SU-DHL-6 (cell line): ENCODE measurements around the gene PILRA.

Experiments used
- H2AFZ ChIP-seq: fragments of 200-600 bp; sonication (generic); 2 replicates; pipeline ENCODE4 v1.6.1; 2014; ENCODE audit warnings: low read depth, mild to moderate bottlenecking, moderate library complexity, mixed read lengths, antibody characterized with exemption, low read length; ENCODE audit not compliant: severe bottlenecking
- H3F3A ChIP-seq: fragments of 200-600 bp; shearing (Covaris generic); 2 replicates; pipeline ENCODE4 v1.6.0; 2016; ENCODE audit warnings: antibody characterized with exemption, mild to moderate bottlenecking; ENCODE audit not compliant: insufficient read depth
- H3K27ac ChIP-seq: fragments of 200-600 bp; sonication (generic); 2 replicates; pipeline ENCODE4 v1.5.1; 2016; ENCODE audit warnings: low read depth, mild to moderate bottlenecking, low read length, moderate library complexity, mixed read lengths
- H3K27me3 ChIP-seq: fragments of 200-600 bp; sonication (generic), shearing (Covaris generic); 2 replicates; pipeline ENCODE4 v1.6.0; 2014; ENCODE audit warnings: mild to moderate bottlenecking, low read length
- H3K36me3 ChIP-seq: fragments of 200-600 bp; sonication (generic); 2 replicates; pipeline ENCODE4 v1.6.1; 2014; ENCODE audit warnings: mild to moderate bottlenecking, low read length, mixed read lengths
- H3K4me2 ChIP-seq: fragments of 300-600, 200-600 bp; shearing (Covaris generic), sonication (generic); 2 replicates; pipeline ENCODE4 v1.6.0; 2014; ENCODE audit warnings: low read length, low read depth, mild to moderate bottlenecking; ENCODE audit not compliant: poor library complexity, severe bottlenecking
- H3K4me3 ChIP-seq: fragments of 200-600 bp; sonication (generic); 2 replicates; pipeline ENCODE4 v1.5.1; 2014; ENCODE audit warnings: antibody characterized with exemption, low read length, mild to moderate bottlenecking, mixed read lengths; ENCODE audit not compliant: insufficient read depth, poor library complexity, severe bottlenecking
- H3K79me2 ChIP-seq: fragments of 200-600 bp; sonication (generic); 2 replicates; pipeline ENCODE4 v1.6.1; 2014; ENCODE audit warnings: mild to moderate bottlenecking, low read length, moderate library complexity; ENCODE audit not compliant: insufficient read depth
- H3K9ac ChIP-seq: fragments of 200-600 bp; sonication (generic); 2 replicates; pipeline ENCODE4 v1.7.0; 2014; ENCODE audit warnings: mild to moderate bottlenecking, low read length
- H3K9me2 ChIP-seq: fragments of 200-600 bp; sonication (generic); replicated peaks from 2 replicates; pipeline ENCODE4 v1.6.1; 2014; ENCODE audit warnings: low read length; ENCODE audit not compliant: insufficient read depth
- H3K9me3 ChIP-seq: fragments of 200-600 bp; sonication (generic); 2 replicates; pipeline ENCODE4 v1.6.1; 2014; ENCODE audit warnings: low read length, mixed read lengths; ENCODE audit not compliant: insufficient read depth
- H4K20me1 ChIP-seq: fragments of 200-600 bp; sonication (generic); 2 replicates; pipeline ENCODE4 v1.6.1; 2014; ENCODE audit warnings: low read depth, mild to moderate bottlenecking, antibody characterized with exemption, low read length, moderate library complexity, mixed read lengths
- CTCF ChIP-seq: fragments of 200-600 bp; sonication (generic); IDR thresholded peaks from one replicate; pipeline ENCODE4 v1.5.1; 2017; ENCODE audit warnings: antibody characterized with exemption, mild to moderate bottlenecking, low read length, moderate library complexity; ENCODE audit not compliant: insufficient read depth, poor library complexity, severe bottlenecking
- EZH2phosphoT487 ChIP-seq: fragments of 200-600 bp; sonication (generic), shearing (Covaris generic); conservative IDR thresholded peaks from 2 replicates; pipeline ENCODE4 v1.6.1; 2018; ENCODE audit warnings: mild to moderate bottlenecking, antibody characterized with exemption, low read length, moderate library complexity, mixed read lengths

PILRA gene

GRCh38 chr7:100346921-100347320, 26.4 kb upstream of the PILRA start:
- Histone ChIP-seq H3K27me3 (no peaks in the 10 kb centered on the region), H3K9me2 (no peaks in the 10 kb centered on the region), H3K9me3 (no peaks in the 10 kb centered on the region), H3K79me2 (peaks cover 26% of the 10 kb centered on the region), H3F3A (peaks cover 24% of the 10 kb centered on the region), H3K9ac (no peak overlapping the region), H3K27ac (no peak overlapping the region), H2AFZ (no peak overlapping the region), H4K20me1 (peaks cover 5% of the 10 kb centered on the region; the same call in 1 of the 2 replicates), H3K4me2 (no peak overlapping the region), H3K4me3 (no peak overlapping the region), H3K36me3 (peaks cover 36% of the 10 kb centered on the region)
- no peak for TF ChIP-seq EZH2phosphoT487
- TF ChIP-seq CTCF: no peak

- H2AFZ ChIP-seq: no peak overlapping the region
- H3K4me3 ChIP-seq: no peak overlapping the region
- H3K27ac ChIP-seq: no peak overlapping the region
- no peaks in the 10 kb centered on the region for H3K9me3 ChIP-seq
- H3K4me2 ChIP-seq: no peak overlapping the region
- TF ChIP-seq CTCF: no peak
- no peaks in the 10 kb centered on the region for H3K9me2 ChIP-seq
- peaks cover 36% of the 10 kb centered on the region for H3K36me3 ChIP-seq
- H4K20me1 ChIP-seq: peaks cover 1% of the 10 kb centered on the region; the same call in 1 of the 2 replicates
- peaks cover 21% of the 10 kb centered on the region for H3K79me2 ChIP-seq
- H3K27me3 ChIP-seq: no peaks in the 10 kb centered on the region
- H3K9ac ChIP-seq: no peak overlapping the region
- peaks cover 16% of the 10 kb centered on the region for H3F3A ChIP-seq
Observed at GRCh38 chr7:100348805-100349204, 24.5 kb upstream of the PILRA start.

- Histone ChIP-seq H3F3A (peaks cover 7% of the 10 kb centered on the region), H4K20me1 (no peaks in the 10 kb centered on the region; the same call in 1 of the 2 replicates), H3K27me3 (no peaks in the 10 kb centered on the region), H3K9me3 (no peaks in the 10 kb centered on the region), H3K4me2 (no peak overlapping the region), H2AFZ (no peak overlapping the region), H3K79me2 (peaks cover 21% of the 10 kb centered on the region), H3K9ac (no peak overlapping the region), H3K27ac (no peak overlapping the region), H3K4me3 (no peak overlapping the region), H3K36me3 (peaks cover 38% of the 10 kb centered on the region), H3K9me2 (no peaks in the 10 kb centered on the region)
- TF ChIP-seq EZH2phosphoT487 (no peak), CTCF (no peak)
Observed at GRCh38 chr7:100349757-100350156, 23.5 kb upstream of the PILRA start.
